H1 (cell line): ENCODE measurements around the gene ZFR. TPM values are rescaled to one million over a fixed set of nuclear protein-coding genes. Genes with fewer than 3 reads are reported as not detected.

Experiments
- CTCF ChIA-PET: fragments of 300-600 bp; sonication (Branson Sonifier 250); formaldehyde crosslinking; loops from one replicate; lab custom pipeline; 2021; ENCODE audit not compliant: partially characterized antibody; lab: Charles Lee
- POLR2A ChIA-PET: fragments of 300-600 bp; sonication (Branson Sonifier 250); formaldehyde crosslinking; loops from one replicate; lab custom pipeline; 2021; ENCODE audit warnings: inconsistent platforms; ENCODE audit not compliant: partially characterized antibody; lab: Charles Lee
- DNase-seq, 2 experiments: peaks; one replicate each; pipeline versions ENCODE4 v3.0.0 to v3.0.0-alpha.2; 2010 to 2022; ENCODE audit warnings: low spot score in 2 of 2, low read depth in 1 of 2, mixed read lengths in 1 of 2
- FAIRE-seq: peaks from 2 replicates; lab custom pipeline; 2011; peaks lifted over from hg19 to GRCh38; lab: Jason Lieb, UNC
- H2AFZ ChIP-seq: 2 replicates; pipeline ENCODE4 v1.8.1; 2012; ENCODE audit warnings: low read length, inconsistent platforms
- H2AK5ac ChIP-seq: 2 replicates; pipeline ENCODE4 v1.6.1; 2013; ENCODE audit warnings: low read depth, low read length
- H2BK120ac ChIP-seq: replicated peaks from 2 replicates; pipeline ENCODE3; 2013; ENCODE audit warnings: low read depth, low read length, inconsistent platforms
- H2BK12ac ChIP-seq: 2 replicates; pipeline ENCODE4 v1.6.1; 2013; ENCODE audit warnings: low read depth, low read length
- H2BK15ac ChIP-seq: 2 replicates; pipeline ENCODE4 v1.6.1; 2013; ENCODE audit warnings: low read length
- H2BK20ac ChIP-seq: 2 replicates; pipeline ENCODE4 v1.6.1; 2013; ENCODE audit warnings: low read length
- H2BK5ac ChIP-seq: 2 replicates; pipeline ENCODE4 v1.6.1; 2013; ENCODE audit warnings: low read depth, low read length
- H3K14ac ChIP-seq: 2 replicates; pipeline ENCODE4 v1.6.1; 2013; ENCODE audit warnings: inconsistent platforms; ENCODE audit not compliant: insufficient read length
- H3K18ac ChIP-seq: 2 replicates; pipeline ENCODE4 v1.6.1; 2013; ENCODE audit warnings: low read length; ENCODE audit errors: extremely low read depth
- H3K23ac ChIP-seq: 2 replicates; pipeline ENCODE4 v1.6.1; 2013; ENCODE audit warnings: inconsistent platforms; ENCODE audit not compliant: insufficient read length
- H3K23me2 ChIP-seq: 2 replicates; pipeline ENCODE4 v1.6.1; 2013; ENCODE audit warnings: low read depth, low read length
- H3K27ac ChIP-seq: 2 replicates; pipeline ENCODE4 v1.6.1; 2011; ENCODE audit warnings: low read depth, low read length, inconsistent platforms
- H3K27me3 ChIP-seq, 4 experiments: replicated peaks in 1 of 4; 1 replicate in 1 of 4; 2 replicates in 3 of 4; pipeline versions ENCODE4 v1.6.1 to v1.8.1; 2011 to 2013; ENCODE audit warnings: low read length in 3 of 4, mild to moderate bottlenecking in 3 of 4, inconsistent platforms in 2 of 4, mixed read lengths in 2 of 4, moderate library complexity in 1 of 4; ENCODE audit not compliant: control insufficient read depth in 3 of 4, insufficient read depth in 3 of 4; ENCODE audit errors: extremely low read depth in 1 of 4
- H3K36me3 ChIP-seq, 4 experiments: 2 replicates each; pipeline versions ENCODE4 v1.6.1 to v1.8.1; 2011 to 2013; ENCODE audit warnings: mild to moderate bottlenecking in 4 of 4, low read length in 3 of 4, moderate library complexity in 2 of 4, control low read depth in 1 of 4, inconsistent platforms in 1 of 4; ENCODE audit not compliant: insufficient read depth in 4 of 4, control insufficient read depth in 2 of 4
- H3K4ac ChIP-seq: replicated peaks from 2 replicates; pipeline ENCODE3; 2013; ENCODE audit warnings: low read length, low read depth, mixed read lengths, inconsistent platforms; ENCODE audit not compliant: insufficient read length
- H3K4me1 ChIP-seq, 4 experiments: replicated peaks in 1 of 4; 1 replicate in 1 of 4; 2 replicates in 3 of 4; pipeline versions ENCODE4 v1.6.1 to v1.8.1; 2011 to 2013; ENCODE audit warnings: low read length in 3 of 4, inconsistent platforms in 2 of 4, mixed read lengths in 1 of 4; ENCODE audit not compliant: insufficient read depth in 4 of 4, control insufficient read depth in 3 of 4
- H3K4me2 ChIP-seq, 2 experiments: 2 replicates each; pipeline versions ENCODE4 v1.6.1 to v1.8.1; 2011 to 2013; ENCODE audit warnings: low read depth in 2 of 2, low read length in 2 of 2, control low read depth in 1 of 2, inconsistent platforms in 1 of 2, mild to moderate bottlenecking in 1 of 2; ENCODE audit not compliant: insufficient read depth in 1 of 2
- H3K4me3 ChIP-seq, 4 experiments: fragments of 200-600, 300-600 bp in 1 of 4; sonication (generic), shearing (Covaris generic), sonication (Bioruptor Twin) in 1 of 4; 2 replicates each; pipeline versions ENCODE4 v1.5.1 to v1.8.1; 2011 to 2016; ENCODE audit warnings: low read length in 4 of 4, low read depth in 3 of 4, control low read depth in 2 of 4, inconsistent platforms in 2 of 4, mild to moderate bottlenecking in 2 of 4, mixed read lengths in 1 of 4, moderate library complexity in 1 of 4; ENCODE audit not compliant: insufficient read depth in 2 of 4; ENCODE audit errors: extremely low read depth in 1 of 4
- H3K56ac ChIP-seq: replicated peaks from 2 replicates; pipeline ENCODE3; 2013; ENCODE audit warnings: low read depth, mild to moderate bottlenecking, mixed read lengths, low read length, inconsistent platforms; ENCODE audit not compliant: insufficient read length
- H3K79me1 ChIP-seq: 2 replicates; pipeline ENCODE4 v1.6.1; 2013; ENCODE audit warnings: low read depth, low read length, control low read depth
- H3K79me2 ChIP-seq, 2 experiments: 2 replicates each; pipeline versions ENCODE4 v1.6.1 to v1.8.1; 2012 to 2013; ENCODE audit warnings: low read length in 2 of 2, mild to moderate bottlenecking in 2 of 2, inconsistent platforms in 1 of 2; ENCODE audit not compliant: insufficient read depth in 2 of 2, control insufficient read depth in 1 of 2
- H3K9ac ChIP-seq, 4 experiments: replicated peaks in 1 of 4; 1 replicate in 1 of 4; 2 replicates in 3 of 4; pipeline versions ENCODE4 v1.6.1 to v1.8.1; 2011 to 2013; ENCODE audit warnings: low read depth in 3 of 4, low read length in 3 of 4, control low read depth in 2 of 4, mild to moderate bottlenecking in 2 of 4, moderate library complexity in 2 of 4, inconsistent platforms in 1 of 4; ENCODE audit errors: extremely low read depth in 1 of 4
- H3K9me3 ChIP-seq, 2 experiments: 2 replicates each; pipeline versions ENCODE4 v1.6.1 to v1.8.1; 2012 to 2013; ENCODE audit warnings: mild to moderate bottlenecking in 2 of 2, moderate library complexity in 2 of 2, control low read depth in 1 of 2, inconsistent platforms in 1 of 2, low read depth in 1 of 2, low read length in 1 of 2, mixed read lengths in 1 of 2; ENCODE audit not compliant: insufficient read depth in 2 of 2
- H4K20me1 ChIP-seq, 2 experiments: replicated peaks in 1 of 2; 2 replicates each; pipeline versions ENCODE3 to v1.8.1; 2011 to 2013; ENCODE audit warnings: inconsistent platforms in 2 of 2, low read length in 2 of 2, mild to moderate bottlenecking in 1 of 2; ENCODE audit not compliant: insufficient read depth in 2 of 2, control insufficient read depth in 1 of 2
- H4K5ac ChIP-seq: 2 replicates; pipeline ENCODE4 v1.6.1; 2013; ENCODE audit warnings: low read length, low read depth, mixed read lengths, inconsistent platforms; ENCODE audit not compliant: insufficient read length
- H4K8ac ChIP-seq: 2 replicates; pipeline ENCODE4 v1.8.0; 2013; ENCODE audit warnings: mild to moderate bottlenecking, moderate library complexity, low read length, inconsistent platforms; ENCODE audit not compliant: insufficient read depth; ENCODE audit errors: extremely low read depth
- H4K91ac ChIP-seq: replicated peaks from 2 replicates; pipeline ENCODE3; 2013; ENCODE audit warnings: low read length, mixed read lengths, inconsistent platforms; ENCODE audit not compliant: insufficient read length
- CBX5 ChIP-seq: fragments of 300-800, 300-1000 bp; sonication (generic); IDR thresholded peaks from 2 replicates; pipeline ENCODE4 v1.7.1; 2016; ENCODE audit warnings: antibody characterized with exemption, low read length, low read depth
- CREB1 ChIP-seq: IDR thresholded peaks from 2 replicates; pipeline ENCODE4 v1.6.1; 2012; ENCODE audit warnings: inconsistent platforms
- EZH2 ChIP-seq: fragments of 200-600 bp; sonication (generic); IDR thresholded peaks from 2 replicates; pipeline ENCODE4 v1.7.1; 2012; ENCODE audit warnings: low read depth, mild to moderate bottlenecking, moderate library complexity, low read length, inconsistent platforms; ENCODE audit not compliant: severe bottlenecking
- KDM1A ChIP-seq: fragments of 200-600, 300-600 bp; sonication (generic); IDR thresholded peaks from 2 replicates; pipeline ENCODE4 v1.7.1; 2016; ENCODE audit warnings: mild to moderate bottlenecking, low read length, borderline replicate concordance
- POLR2A ChIP-seq, 2 experiments: IDR thresholded peaks; 1 replicate in 1 of 2; 2 replicates in 1 of 2; pipeline ENCODE4 v1.6.1; 2011; ENCODE audit warnings: low read depth in 2 of 2, low read length in 2 of 2, mild to moderate bottlenecking in 2 of 2; ENCODE audit errors: control extremely low read depth in 1 of 2
- POU5F1 ChIP-seq: IDR thresholded peaks from 2 replicates; pipeline ENCODE4 v1.6.1; 2011; ENCODE audit warnings: low read depth, mild to moderate bottlenecking, low read length, moderate library complexity
- RFX5 ChIP-seq: IDR thresholded peaks from 2 replicates; pipeline ENCODE4 v1.6.1; 2011; ENCODE audit warnings: low read depth, low read length, improper control_type of control experiment, borderline replicate concordance
- SIX5 ChIP-seq: IDR thresholded peaks from 2 replicates; pipeline ENCODE4 v1.6.1; 2011; ENCODE audit warnings: mild to moderate bottlenecking, low read depth, low read length
- SP1 ChIP-seq: IDR thresholded peaks from 2 replicates; pipeline ENCODE4 v1.6.1; 2011; ENCODE audit warnings: low read depth, low read length
- SP4 ChIP-seq: IDR thresholded peaks from 2 replicates; pipeline ENCODE4 v1.6.1; 2012; ENCODE audit warnings: low read length, inconsistent platforms
- TEAD4 ChIP-seq: IDR thresholded peaks from 2 replicates; pipeline ENCODE4 v1.6.1; 2012; ENCODE audit warnings: low read depth, low read length, inconsistent platforms, mixed read lengths
- ZNF274 ChIP-seq: IDR thresholded peaks from 2 replicates; pipeline ENCODE4 v1.7.0; 2012; ENCODE audit warnings: low read length, borderline replicate concordance; ENCODE audit errors: extremely low read depth
- WGBS, 2 experiments: shearing (Covaris generic) in 1 of 2; methylation state at CpG; one replicate each; pipeline versions ENCODE4 v1.1.6 to v1.1.7; 2013 to 2015; ENCODE audit warnings: low lambda C conversion rate in 2 of 2, mixed read lengths in 2 of 2, inconsistent platforms in 1 of 2, low coverage in 1 of 2, missing lambda C conversion rate in 1 of 2; ENCODE audit not compliant: insufficient replicate concordance in 2 of 2, insufficient coverage in 1 of 2, insufficient read length in 1 of 2; ENCODE audit errors: extremely low coverage in 1 of 2, missing lambda C conversion rate in 1 of 2; 5-methylcytosine and 5-hydroxymethylcytosine counted together
- polyA plus RNA-seq, 7 experiments: library from polyadenylated mRNA; depleted of rRNA in 3 of 7; stranded (reverse) in 5 of 7; unstranded in 2 of 7; fragments of >200 nt in 5 of 7; fragments of 200-250 nt in 2 of 7; gene quantifications; 1 replicate in 5 of 7; 2 replicates in 1 of 7; 4 replicates in 1 of 7; pipeline versions ENCODE4 v1.2.1 to v1.2.3, GENCODE V29; 2011 to 2013; ENCODE audit warnings: missing spikeins in 2 of 7, mixed read lengths in 2 of 7
- total RNA-seq: library from RNA; stranded (reverse); fragmentation: NEBNext Ultra II Directional; extraction: Animal tissue kit (Norgen Biotek cat#: 25700); gene quantifications from 2 replicates; pipeline ENCODE4 v1.2.1, GENCODE V29; 2021
- TF ChIP-seq, protein P1 (sequence below): IDR thresholded peaks from 2 replicates; pipeline ENCODE4 v1.6.1; 2012; ENCODE audit warnings: low read length, inconsistent platforms

Gene ZFR
- total and polyA plus RNA-seq, 2 of the 8 experiments (the other 6 are each of a cell fraction or from before 2014, with no cell fraction given): 68.8 to 92.7 TPM

DNA sequence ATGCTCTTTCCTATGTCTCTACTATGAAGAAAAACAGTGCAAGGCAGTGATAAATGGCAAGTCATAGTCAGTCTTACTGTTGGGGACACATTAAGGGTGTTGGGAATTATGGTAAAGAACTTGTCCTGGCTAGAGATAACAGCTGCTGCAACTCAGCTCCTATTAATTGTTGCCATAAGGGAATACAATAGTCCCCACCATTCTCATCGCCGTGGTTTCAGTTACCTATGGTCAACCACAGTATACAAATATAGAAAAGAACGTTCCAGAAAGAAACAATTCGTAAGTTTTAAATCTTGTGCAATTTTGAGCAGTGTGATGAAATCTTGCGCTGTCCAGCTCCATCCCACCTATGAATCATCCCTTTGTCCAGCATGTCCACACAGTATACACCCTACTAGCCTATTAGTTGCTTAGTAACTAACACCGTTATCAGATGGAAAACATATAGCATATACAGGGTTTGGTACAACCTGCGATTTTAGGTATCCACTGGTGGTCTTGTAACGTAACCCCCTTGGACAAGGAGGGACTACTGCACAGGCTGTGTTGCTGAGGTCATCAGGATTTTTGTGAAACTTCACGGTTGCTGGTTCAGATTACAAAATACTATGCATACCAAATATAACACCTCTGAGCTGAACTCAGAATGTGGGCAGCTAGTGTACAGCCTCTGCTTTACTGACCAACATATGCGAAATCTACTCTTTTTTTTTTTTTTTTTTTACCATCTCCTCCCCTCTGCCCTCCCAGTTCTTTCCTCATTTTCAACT, 53.5 kb downstream of the ZFR start:
- H3K79me1 ChIP-seq: no peaks in the 10 kb centered on the region
- DNase-seq (no peak), FAIRE-seq (no peak)
- H4K8ac ChIP-seq: no peak overlapping the region
- H3K27ac ChIP-seq: no peak overlapping the region
- no peak overlapping the region for H2BK120ac ChIP-seq
- H3K36me3 ChIP-seq: peaks cover 11 to 77% (median 57%) of the 10 kb centered on the region in 4 experiments
- H4K5ac ChIP-seq: no peak overlapping the region
- H2BK15ac ChIP-seq: no peak overlapping the region
- H4K91ac ChIP-seq: no peak overlapping the region
- POLR2A ChIA-PET: no interaction called here
- H3K18ac ChIP-seq: no peak overlapping the region
- H3K79me2 ChIP-seq: no peaks in the 10 kb centered on the region
- no peaks in the 10 kb centered on the region for H3K27me3 ChIP-seq
- H4K20me1 ChIP-seq: peaks cover 0 to 1% of the 10 kb centered on the region in 2 experiments
- no peak overlapping the region for H3K9ac ChIP-seq
- H3K56ac ChIP-seq: no peak overlapping the region
- H3K4me1 ChIP-seq: no peaks in the 10 kb centered on the region
- H3K9me3 ChIP-seq: no peaks in the 10 kb centered on the region
- no peak overlapping the region for H2BK5ac ChIP-seq
- H2BK12ac ChIP-seq: no peak overlapping the region
- H3K4me3 ChIP-seq: no peak overlapping the region
- no peaks in the 10 kb centered on the region for H3K23me2 ChIP-seq
- no peak overlapping the region for H3K4me2 ChIP-seq
- no peak overlapping the region for H3K14ac ChIP-seq
- CTCF ChIA-PET: interaction anchor here (0.6 to 1.5 kb wide), 5 partner anchors 15 to 223 kb away, joined by 3 to 5 read pairs (median 3); no protein-coding TSS in a partner anchor
- 93% methylated on average over 10 of the region's 10 CpGs; no CpG with 5 or more reads in 1 of the 2 experiments for WGBS, 2 experiments
- H2AK5ac ChIP-seq: no peak overlapping the region
- no peak overlapping the region for H3K4ac ChIP-seq
- H3K23ac ChIP-seq: no peak overlapping the region
- no peak overlapping the region for H2BK20ac ChIP-seq
- TF ChIP-seq CBX5 (no peak), ZNF274 (no peak), EZH2 (no peak), SIX5 (no peak), POU5F1 (no peak), POLR2A (IDR thresholded peaks at IDR 0.05; ENCODE audit: control extremely low read depth in 1 of 2, low read depth in 2 of 2, low read length in 2 of 2) (no peak), SP1 (no peak), SP4 (no peak), TEAD4 (no peak), CREB1 (no peak), KDM1A (no peak), RFX5 (no peak)
- TF ChIP-seq, protein P1, sequence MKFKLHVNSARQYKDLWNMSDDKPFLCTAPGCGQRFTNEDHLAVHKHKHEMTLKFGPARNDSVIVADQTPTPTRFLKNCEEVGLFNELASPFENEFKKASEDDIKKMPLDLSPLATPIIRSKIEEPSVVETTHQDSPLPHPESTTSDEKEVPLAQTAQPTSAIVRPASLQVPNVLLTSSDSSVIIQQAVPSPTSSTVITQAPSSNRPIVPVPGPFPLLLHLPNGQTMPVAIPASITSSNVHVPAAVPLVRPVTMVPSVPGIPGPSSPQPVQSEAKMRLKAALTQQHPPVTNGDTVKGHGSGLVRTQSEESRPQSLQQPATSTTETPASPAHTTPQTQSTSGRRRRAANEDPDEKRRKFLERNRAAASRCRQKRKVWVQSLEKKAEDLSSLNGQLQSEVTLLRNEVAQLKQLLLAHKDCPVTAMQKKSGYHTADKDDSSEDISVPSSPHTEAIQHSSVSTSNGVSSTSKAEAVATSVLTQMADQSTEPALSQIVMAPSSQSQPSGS: no peak
- H2AFZ ChIP-seq: no peak overlapping the region
